ENCODE measurements around the gene TAGLN.

TAGLN gene

DNA sequence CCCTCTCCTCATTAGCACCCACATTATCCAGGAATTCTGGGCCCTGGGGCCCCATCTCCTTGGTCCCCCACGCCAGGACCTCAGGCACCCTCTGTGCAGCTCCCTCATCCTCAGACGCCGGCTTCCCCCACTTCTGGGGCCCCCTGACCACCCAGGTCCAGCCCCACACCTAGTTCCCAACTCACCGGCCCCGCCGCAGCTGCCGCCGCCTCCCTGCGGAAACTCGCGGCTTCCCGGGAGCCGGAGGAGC is 32.6 kb downstream of the TAGLN start, which contains the start of gene PCSK7:
PCSK7 (minus strand) TSS at position 232 of the 250 bp plus-strand sequence. CDS start 2,229 bp downstream, outside the sequence.
- no peak for DNase-seq

DNA sequence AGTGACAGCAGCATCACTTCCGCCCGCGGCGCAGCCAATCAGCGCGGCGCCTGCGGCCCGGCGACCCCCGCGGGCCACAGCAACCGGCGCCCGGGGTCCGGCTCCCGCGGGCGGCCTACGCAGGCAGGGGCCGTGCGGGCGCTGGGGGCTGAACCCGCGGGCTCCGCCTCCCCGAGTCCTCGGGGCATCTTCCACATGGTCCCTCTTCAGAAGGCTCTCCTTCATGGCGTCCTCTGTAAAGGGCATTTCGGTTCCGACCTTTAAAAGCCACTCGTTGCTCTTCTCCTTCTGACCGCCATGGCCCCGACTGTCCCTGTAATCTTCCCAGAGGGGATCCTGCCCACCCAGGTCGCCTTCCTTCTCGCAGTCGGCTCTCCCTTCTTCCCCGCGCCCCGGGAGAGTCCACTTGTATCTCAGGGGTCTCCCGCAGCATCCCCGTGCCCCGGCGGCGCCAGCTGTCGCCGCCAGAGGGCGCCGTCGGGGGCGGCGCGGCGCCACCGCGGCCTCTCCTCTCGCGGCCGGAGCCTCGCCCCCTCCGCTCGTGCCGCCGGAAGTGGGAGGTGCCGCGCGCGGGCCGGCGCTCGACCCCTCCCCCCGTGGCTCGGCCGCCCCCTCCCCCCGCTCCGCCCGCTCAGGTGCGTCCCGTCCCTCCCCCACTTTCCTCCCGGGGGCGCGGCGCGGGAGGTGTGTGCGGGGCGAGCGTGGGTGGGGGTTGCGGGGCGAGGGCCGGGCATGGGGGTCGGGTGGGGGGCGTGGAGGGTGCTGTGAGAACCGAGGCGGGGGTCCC is 33.1 kb downstream of the TAGLN start, which contains the start of gene RNF214:
RNF214 (plus strand) TSS at position 580 of the 787 bp plus-strand sequence. CDS start 1,602 bp downstream, outside the sequence.
- DNase-seq = peak; percentile 69

DNA sequence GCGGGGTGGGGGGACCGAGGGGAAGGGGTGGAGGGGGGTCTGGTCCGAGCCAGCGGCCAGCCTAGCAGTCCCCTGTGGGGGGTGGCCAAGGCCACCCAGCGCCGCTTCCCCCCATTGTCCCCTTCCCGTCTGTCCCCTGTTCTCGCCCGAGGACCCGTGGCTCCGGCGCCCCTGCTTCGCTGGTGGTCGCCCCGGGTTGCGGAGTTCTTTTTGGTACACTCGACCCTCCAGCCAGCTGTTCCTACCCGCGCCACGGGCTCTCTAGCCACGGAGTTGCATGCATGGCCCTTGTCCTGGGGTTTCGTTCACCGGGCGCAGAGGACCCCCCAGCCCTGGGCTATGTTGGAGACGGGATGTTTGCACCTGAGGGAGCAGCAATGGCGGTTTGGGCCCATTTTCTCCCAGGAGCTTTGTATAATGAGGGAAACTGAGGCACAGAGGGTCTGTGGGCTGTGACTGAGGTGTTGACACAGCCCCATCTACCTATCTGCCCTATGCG is 33.8 kb downstream of the TAGLN start:
- no peak for DNase-seq

DNA sequence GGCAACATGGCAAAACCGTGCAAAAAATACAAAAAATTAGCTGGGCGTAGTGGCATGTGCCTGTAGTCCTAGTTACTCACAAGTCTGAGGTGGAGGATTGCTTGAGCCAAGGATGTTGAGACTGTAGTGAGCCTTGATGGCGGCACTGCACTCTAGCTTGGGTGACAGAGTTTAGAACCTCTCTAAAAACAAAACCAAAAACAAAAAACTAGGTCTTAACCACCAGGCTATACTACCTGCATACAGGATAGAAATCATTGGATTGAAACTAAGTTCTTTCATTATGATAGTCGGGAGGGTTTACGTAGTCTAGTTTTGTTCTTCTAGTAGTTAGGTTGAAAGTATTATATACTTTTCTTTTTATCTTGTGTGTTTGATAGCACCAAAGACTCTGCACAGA is 39.1 kb downstream of the TAGLN start:
- DNase-seq = no peak

DNA sequence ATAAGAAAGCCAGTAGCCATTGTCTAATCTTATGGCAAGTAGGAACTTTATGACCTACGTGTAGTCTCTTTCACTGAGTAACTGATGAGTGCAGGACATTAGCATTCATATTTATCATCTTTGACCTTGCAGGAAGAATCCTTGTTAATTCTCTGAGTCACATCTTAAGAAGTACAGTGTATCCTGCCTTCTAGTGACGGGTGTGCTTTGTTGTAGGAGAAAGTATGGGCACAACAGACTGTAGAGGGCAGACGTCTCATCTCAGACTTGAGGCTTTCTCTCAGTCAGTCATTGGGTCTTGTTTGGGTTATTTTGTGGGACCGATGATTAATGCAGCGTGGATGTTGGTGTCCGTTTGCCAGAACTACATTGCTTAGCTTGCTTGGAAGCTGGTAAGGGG is 40.1 kb downstream of the TAGLN start:
- DNase-seq = peak; percentile 99

DNA sequence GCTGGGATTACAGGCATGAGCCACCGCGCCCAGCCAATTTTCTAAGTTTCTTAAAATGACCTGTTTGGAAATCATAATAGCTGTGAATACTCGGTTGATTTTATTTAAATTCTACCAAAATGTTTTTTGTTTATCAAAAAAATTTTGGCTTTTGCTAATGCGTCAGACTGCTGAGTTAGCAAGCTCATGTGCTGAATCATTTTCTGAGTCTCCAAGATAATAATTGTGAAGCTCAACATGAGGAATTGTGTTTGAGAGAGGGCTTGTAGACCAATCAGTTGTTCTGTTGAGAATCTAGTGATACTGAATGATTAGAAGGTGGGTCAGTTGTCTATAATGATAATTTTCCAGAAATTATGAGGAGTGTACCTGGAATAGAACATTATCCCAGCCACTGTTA is 49.2 kb downstream of the TAGLN start:
- no peak for DNase-seq

DNA sequence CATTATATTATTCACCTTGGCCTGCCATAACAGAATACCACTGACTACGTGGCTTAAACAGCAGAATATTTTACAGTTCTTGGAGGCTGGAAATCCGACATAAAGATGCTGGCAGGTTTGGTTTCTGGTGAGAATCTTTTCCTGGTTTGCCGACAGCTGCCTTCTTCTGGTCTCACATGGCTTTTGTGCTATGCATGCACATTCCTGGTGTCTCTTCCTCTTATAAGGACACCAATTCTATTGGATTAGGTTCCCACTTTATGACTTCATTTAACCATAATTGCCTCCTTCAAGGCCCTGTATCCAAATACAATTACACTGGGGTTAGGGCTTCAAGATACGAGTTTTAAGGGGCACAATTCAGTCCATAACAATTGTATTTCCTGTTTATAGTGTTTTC is 50.4 kb downstream of the TAGLN start:
- no peak for DNase-seq

DNA sequence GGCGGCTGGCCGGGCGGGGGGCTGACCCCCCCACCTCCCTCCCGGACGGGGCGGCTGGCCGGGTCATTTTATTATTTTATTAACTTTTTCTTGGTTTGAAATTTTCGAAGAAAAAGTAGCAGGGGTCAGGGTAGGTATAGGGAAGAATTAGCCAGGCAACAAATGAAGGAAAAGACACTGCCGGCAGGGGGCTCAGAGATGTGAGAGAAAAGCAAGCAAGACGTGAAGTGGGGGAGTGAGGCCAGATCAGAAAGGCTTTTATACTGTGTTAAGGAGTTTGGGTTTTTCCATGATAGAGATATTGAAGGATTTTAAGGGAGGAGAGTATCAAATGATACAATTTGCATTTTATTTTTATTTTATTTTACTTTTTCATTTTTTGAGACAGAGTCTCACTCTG is 52.3 kb downstream of the TAGLN start:
- DNase-seq = no peak

DNA sequence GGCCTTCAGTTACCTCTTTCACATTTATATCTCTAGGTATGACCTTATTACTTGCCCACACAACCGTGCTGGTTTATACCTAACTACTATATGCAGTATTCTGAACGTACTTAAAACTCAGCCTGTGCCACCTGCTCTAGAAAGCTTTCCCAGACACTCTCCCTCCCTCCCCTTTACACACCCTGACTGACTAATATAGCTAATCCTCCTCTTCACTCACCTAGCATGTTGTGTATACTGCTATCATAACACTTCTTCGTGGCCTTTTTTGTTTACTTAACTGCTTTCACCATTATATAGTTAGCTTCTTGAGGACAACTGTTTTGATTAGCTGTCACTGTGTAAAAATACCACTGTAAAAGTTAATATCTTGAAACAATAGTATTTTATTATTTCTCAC is 56.8 kb downstream of the TAGLN start:
- no peak for DNase-seq

DNA sequence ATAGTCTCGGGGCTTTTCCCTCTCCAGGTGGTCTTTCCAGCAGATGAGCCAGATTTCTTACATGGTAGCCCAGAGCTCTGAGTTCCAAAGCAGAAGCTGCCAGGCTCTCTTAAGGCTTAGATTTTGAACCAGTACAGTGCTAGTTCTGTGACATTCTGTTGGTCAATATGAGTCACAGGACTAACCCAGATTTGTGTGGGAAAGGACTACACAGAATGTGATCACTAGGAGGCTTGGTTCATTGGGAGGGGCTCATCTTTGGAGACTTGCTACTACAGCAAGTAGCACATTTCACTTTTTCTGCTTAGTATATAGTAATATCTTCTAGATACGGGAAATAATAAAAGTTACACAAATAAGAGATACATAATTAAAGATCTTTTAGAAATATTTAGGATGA is 57.4 kb downstream of the TAGLN start:
- peak; percentile 63 for DNase-seq

All from HCEC 1CT (cell line).